Stimulated activated CD4-positive, alpha-beta T cell treated with anti-CD3 and anti-CD28 coated beads, Interleukin-1b, Interleukin-23, amount 100 ng/mL, for 48 hours (primary cell): ENCODE results near the gene PITPNC1.
A peak's percentile ranks its signal among the peaks of the same experiment; 100 is the strongest.
"Not testable (repeated sequence)": the region's sequence is repeated elsewhere in the genome, so short reads cannot be mapped to it uniquely, and the experiment has no call there.

ENCODE experiments used
- DNase-seq: peaks from one replicate; pipeline ENCODE4 v3.0.0-alpha.2; 2020

Gene PITPNC1

GRCh38 chr17:67467500-67468455 is 90.7 kb downstream of the PITPNC1 start:
- DNase-seq, result no peak

GRCh38 chr17:67469208-67469980 is 92.3 kb downstream of the PITPNC1 start:
- DNase-seq, result peak; percentile 33

- DNase-seq, result no peak
These were observed 93.1 kb downstream of the PITPNC1 start for GRCh38 chr17:67470163-67470562.

GRCh38 chr17:67471118-67471517 is 94.0 kb downstream of the PITPNC1 start:
- DNase-seq, result no peak

- not testable (repeated sequence) for DNase-seq
These were observed 95.5 kb downstream of the PITPNC1 start for GRCh38 chr17:67472606-67473005.

GRCh38 chr17:67474081-67474661 is 97.1 kb downstream of the PITPNC1 start:
- no peak for DNase-seq

- peak; percentile 84 for DNase-seq
These were observed 98.3 kb downstream of the PITPNC1 start for GRCh38 chr17:67475161-67475937.

- DNase-seq, result peak; percentile 52
These were observed 99.8 kb downstream of the PITPNC1 start for GRCh38 chr17:67476787-67477335.

- DNase-seq, result peak; percentile 76
These were observed 100.6 kb downstream of the PITPNC1 start for GRCh38 chr17:67477687-67478086.

GRCh38 chr17:67478401-67479041 is 101.4 kb downstream of the PITPNC1 start:
- DNase-seq, result no peak

- no peak for DNase-seq
These were observed 102.1 kb downstream of the PITPNC1 start for GRCh38 chr17:67479148-67479547.

GRCh38 chr17:67480959-67481358 is 103.9 kb downstream of the PITPNC1 start:
- DNase-seq, result not testable (repeated sequence)

- DNase-seq, result no peak
These were observed 104.7 kb downstream of the PITPNC1 start for GRCh38 chr17:67481808-67482207.

- no peak for DNase-seq
These were observed 105.7 kb downstream of the PITPNC1 start for GRCh38 chr17:67482764-67483163.

- no peak for DNase-seq
These were observed 107.2 kb downstream of the PITPNC1 start for GRCh38 chr17:67484261-67484660.

GRCh38 chr17:67485666-67486065 is 108.6 kb downstream of the PITPNC1 start:
- no peak for DNase-seq

GRCh38 chr17:67487506-67487905 is 110.4 kb downstream of the PITPNC1 start:
- no peak for DNase-seq

- no peak for DNase-seq
These were observed 111.1 kb downstream of the PITPNC1 start for GRCh38 chr17:67488161-67488560.

- DNase-seq, result no peak
These were observed 111.7 kb downstream of the PITPNC1 start for GRCh38 chr17:67488768-67489167.

- DNase-seq, result no peak
These were observed 112.2 kb downstream of the PITPNC1 start for GRCh38 chr17:67489273-67489672.

- no peak for DNase-seq
These were observed 113.4 kb downstream of the PITPNC1 start for GRCh38 chr17:67490471-67490870.
